HepG2 (cell line): ENCODE results near the gene NEURL1B.

Experiments
- TAF15 ChIP-seq: fragments of 200-400 bp; formaldehyde crosslinking; IDR thresholded peaks from one replicate; pipeline ENCODE4 v1.6.1; 2018; ENCODE audit warnings: mild to moderate bottlenecking, low read depth, low read length; ENCODE audit not compliant: poor library complexity, severe bottlenecking
- ZBTB38 ChIP-seq: sonication (generic); formaldehyde crosslinking; IDR thresholded peaks from 2 replicates; pipeline ENCODE4 v1.5.1; 2020; ENCODE audit warnings: mild to moderate bottlenecking, missing genetic modification reagents
- ZSCAN30 ChIP-seq: sonication (generic); formaldehyde crosslinking; IDR thresholded peaks from 2 replicates; pipeline ENCODE4 v1.5.0; 2020; ENCODE audit warnings: mild to moderate bottlenecking, missing genetic modification reagents
- TF ChIP-seq, protein P1 (sequence below): sonication (generic); formaldehyde crosslinking; IDR thresholded peaks from 2 replicates; pipeline ENCODE4 v1.4.0; 2020; ENCODE audit warnings: missing genetic modification reagents
- TF ChIP-seq, protein P2 (sequence below): sonication (generic); formaldehyde crosslinking; conservative IDR thresholded peaks from 2 replicates; pipeline ENCODE4 v1.4.0; 2020; ENCODE audit warnings: missing genetic modification reagents

DNA sequence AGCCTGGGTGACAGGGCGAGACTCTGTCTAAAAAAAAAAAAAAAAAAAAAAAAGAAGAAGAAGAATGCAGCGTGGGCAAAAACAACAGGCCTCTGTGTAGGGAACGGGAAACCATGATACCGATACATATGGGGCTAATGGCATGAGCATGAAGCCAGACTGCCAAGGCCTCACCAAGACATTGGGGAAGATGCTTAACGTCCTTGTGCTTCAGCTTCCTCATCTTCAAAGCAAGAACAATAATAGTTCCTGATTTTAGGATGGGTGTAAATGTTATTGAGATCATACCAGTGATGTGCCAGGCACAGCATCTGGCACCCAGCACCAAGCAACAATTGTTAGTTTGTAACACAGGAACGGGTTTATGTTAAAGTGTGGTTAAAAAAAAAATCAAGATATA is 51.4 kb downstream of the NEURL1B start:
- TF ChIP-seq, protein P1, sequence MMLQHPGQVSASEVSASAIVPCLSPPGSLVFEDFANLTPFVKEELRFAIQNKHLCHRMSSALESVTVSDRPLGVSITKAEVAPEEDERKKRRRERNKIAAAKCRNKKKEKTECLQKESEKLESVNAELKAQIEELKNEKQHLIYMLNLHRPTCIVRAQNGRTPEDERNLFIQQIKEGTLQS (CRISPR knock-in tag) = no peak
- TF ChIP-seq TAF15 (no peak), ZBTB38 (CRISPR knock-in tag) (no peak), ZSCAN30 (CRISPR knock-in tag) (no peak)
- TF ChIP-seq, protein P2, sequence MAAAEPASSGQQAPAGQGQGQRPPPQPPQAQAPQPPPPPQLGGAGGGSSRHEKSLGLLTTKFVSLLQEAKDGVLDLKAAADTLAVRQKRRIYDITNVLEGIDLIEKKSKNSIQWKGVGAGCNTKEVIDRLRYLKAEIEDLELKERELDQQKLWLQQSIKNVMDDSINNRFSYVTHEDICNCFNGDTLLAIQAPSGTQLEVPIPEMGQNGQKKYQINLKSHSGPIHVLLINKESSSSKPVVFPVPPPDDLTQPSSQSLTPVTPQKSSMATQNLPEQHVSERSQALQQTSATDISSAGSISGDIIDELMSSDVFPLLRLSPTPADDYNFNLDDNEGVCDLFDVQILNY (CRISPR knock-in tag) = no peak
